ENCODE results near the gene CMAS. TPM values are rescaled to one million over a fixed set of nuclear protein-coding genes. Genes with fewer than 3 reads are reported as not detected.

The CMAS gene
- total RNA-seq, 1 experiment from 2014 or later: 24.3 TPM

DNA sequence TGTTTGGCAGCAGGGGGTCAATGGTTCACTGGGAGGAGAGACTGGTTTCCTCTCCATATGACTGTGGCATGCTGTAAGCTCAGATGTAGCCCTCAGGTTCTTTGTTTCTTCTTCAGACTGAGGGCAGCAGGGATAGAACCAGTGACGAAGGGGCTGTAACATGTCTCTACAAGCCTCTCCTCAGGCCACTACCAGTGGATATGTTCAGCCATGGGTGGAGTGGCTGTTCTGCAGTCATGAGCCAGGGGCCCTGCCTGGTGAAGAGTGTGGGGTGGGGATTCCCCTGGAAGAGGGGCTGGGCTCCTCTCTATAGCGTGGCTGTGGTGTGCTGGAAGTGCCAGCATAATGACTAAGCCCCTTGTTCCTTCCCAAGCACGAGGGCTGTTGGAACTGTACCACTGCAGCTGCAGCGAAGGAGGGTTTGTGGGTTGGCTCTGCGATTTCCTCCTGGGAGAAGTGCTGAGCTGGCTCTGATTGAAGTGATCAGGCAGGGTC, 55.8 kb downstream of the CMAS start:
- ATAC-seq (no peak), DNase-seq (ENCODE audit: low read depth, low spot score) (no peak)
- BruUV-seq (replicated peaks): no TSS peak
- in situ Hi-C loops (cut with HindIII; ENCODE audit: low pct_unique_long_range_greater_than_20kb, low sequenced_read_pairs) (no loop called here), intact Hi-C loops (cut with micrococcal nuclease; ENCODE audit: unreplicated experiment) (no loop called here)
- Histone ChIP-seq H3K9me3 (ENCODE audit: control insufficient read depth, insufficient read depth, low read depth, low read length) (no peaks in the 10 kb centered on the region), H3K4me3 (ENCODE audit: low read depth in 2 of 2, low read length in 2 of 2) (no peak overlapping the region), H3K4me1 (ENCODE audit: control insufficient read depth, insufficient read depth, low read length) (no peaks in the 10 kb centered on the region), H3K27ac (ENCODE audit: low read length) (no peak overlapping the region), H3K27me3 (ENCODE audit: control insufficient read depth, insufficient read depth, low read length) (no peaks in the 10 kb centered on the region), H3K36me3 (ENCODE audit: control insufficient read depth, insufficient read depth, low read length) (no peaks in the 10 kb centered on the region)
- CTCF ChIA-PET: no interaction called here
- POLR2A ChIA-PET: no interaction called here
- TF ChIP-seq TCF7L2 (IDR thresholded peaks at IDR 0.05; ENCODE audit: low read depth, low read length) (no peak), CTCF (IDR thresholded peaks at IDR 0.05) (no peak), POLR2AphosphoS5 (IDR thresholded peaks at IDR 0.05; ENCODE audit: low read depth, low read length) (no peak), SIN3A (IDR thresholded peaks at IDR 0.05; ENCODE audit: borderline replicate concordance, insufficient read depth, low read depth, low read length) (no peak)
- TF ChIP-seq, protein P1, sequence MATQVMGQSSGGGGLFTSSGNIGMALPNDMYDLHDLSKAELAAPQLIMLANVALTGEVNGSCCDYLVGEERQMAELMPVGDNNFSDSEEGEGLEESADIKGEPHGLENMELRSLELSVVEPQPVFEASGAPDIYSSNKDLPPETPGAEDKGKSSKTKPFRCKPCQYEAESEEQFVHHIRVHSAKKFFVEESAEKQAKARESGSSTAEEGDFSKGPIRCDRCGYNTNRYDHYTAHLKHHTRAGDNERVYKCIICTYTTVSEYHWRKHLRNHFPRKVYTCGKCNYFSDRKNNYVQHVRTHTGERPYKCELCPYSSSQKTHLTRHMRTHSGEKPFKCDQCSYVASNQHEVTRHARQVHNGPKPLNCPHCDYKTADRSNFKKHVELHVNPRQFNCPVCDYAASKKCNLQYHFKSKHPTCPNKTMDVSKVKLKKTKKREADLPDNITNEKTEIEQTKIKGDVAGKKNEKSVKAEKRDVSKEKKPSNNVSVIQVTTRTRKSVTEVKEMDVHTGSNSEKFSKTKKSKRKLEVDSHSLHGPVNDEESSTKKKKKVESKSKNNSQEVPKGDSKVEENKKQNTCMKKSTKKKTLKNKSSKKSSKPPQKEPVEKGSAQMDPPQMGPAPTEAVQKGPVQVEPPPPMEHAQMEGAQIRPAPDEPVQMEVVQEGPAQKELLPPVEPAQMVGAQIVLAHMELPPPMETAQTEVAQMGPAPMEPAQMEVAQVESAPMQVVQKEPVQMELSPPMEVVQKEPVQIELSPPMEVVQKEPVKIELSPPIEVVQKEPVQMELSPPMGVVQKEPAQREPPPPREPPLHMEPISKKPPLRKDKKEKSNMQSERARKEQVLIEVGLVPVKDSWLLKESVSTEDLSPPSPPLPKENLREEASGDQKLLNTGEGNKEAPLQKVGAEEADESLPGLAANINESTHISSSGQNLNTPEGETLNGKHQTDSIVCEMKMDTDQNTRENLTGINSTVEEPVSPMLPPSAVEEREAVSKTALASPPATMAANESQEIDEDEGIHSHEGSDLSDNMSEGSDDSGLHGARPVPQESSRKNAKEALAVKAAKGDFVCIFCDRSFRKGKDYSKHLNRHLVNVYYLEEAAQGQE (IDR thresholded peaks at IDR 0.05; ENCODE audit: insufficient read depth in 1 of 2, low read depth in 2 of 2, low read length in 1 of 2): no peak

- POLR2A ChIA-PET: no interaction called here
Observed at GRCh38 chr12:22103418-22103817, 57.4 kb downstream of the CMAS start.

More at GRCh38 chr12:22103418-22103817, 57.4 kb downstream of the CMAS start:
- intact Hi-C loops (cut with micrococcal nuclease; ENCODE audit: unreplicated experiment) (no loop called here), in situ Hi-C loops (cut with HindIII; ENCODE audit: low pct_unique_long_range_greater_than_20kb, low sequenced_read_pairs) (no loop called here)
- no peaks in the 10 kb centered on the region for H3K36me3 ChIP-seq (ENCODE audit: control insufficient read depth, insufficient read depth, low read length)
- ATAC-seq: no peak
- no peaks in the 10 kb centered on the region for H3K4me1 ChIP-seq (ENCODE audit: control insufficient read depth, insufficient read depth, low read length)
- CTCF ChIA-PET: no interaction called here
- H3K4me3 ChIP-seq (ENCODE audit: low read depth in 2 of 2, low read length in 2 of 2): no peak overlapping the region
- TF ChIP-seq, protein P1 (IDR thresholded peaks at IDR 0.05; ENCODE audit: insufficient read depth in 1 of 2, low read depth in 2 of 2, low read length in 1 of 2): no peak
- TF ChIP-seq CTCF (IDR thresholded peaks at IDR 0.05) (no peak), SIN3A (IDR thresholded peaks at IDR 0.05; ENCODE audit: borderline replicate concordance, insufficient read depth, low read depth, low read length) (no peak), TCF7L2 (IDR thresholded peaks at IDR 0.05; ENCODE audit: low read depth, low read length) (no peak), POLR2AphosphoS5 (IDR thresholded peaks at IDR 0.05; ENCODE audit: low read depth, low read length) (no peak)
- no peaks in the 10 kb centered on the region for H3K9me3 ChIP-seq (ENCODE audit: control insufficient read depth, insufficient read depth, low read depth, low read length)
- H3K27me3 ChIP-seq (ENCODE audit: control insufficient read depth, insufficient read depth, low read length): no peaks in the 10 kb centered on the region
- H3K27ac ChIP-seq (ENCODE audit: low read length): no peak overlapping the region
- no TSS peak for BruUV-seq (replicated peaks)
- no peak for DNase-seq (ENCODE audit: low read depth, low spot score)

Measured in Panc1 (cell line).